HG03045 (cell line): Measurements from ENCODE around the gene NCR2.

Source experiments
- ATAC-seq: cut with Tn5 transposase; IDR thresholded peaks from one replicate; pipeline ENCODE4 v1.9.1; 2021; ENCODE audit warnings: mild to moderate bottlenecking, moderate library complexity; ENCODE audit not compliant: unreplicated experiment

NCR2 gene

GRCh38 chr6:41392246-41392645, 56.8 kb downstream of the NCR2 start:
- no peak for ATAC-seq

DNA sequence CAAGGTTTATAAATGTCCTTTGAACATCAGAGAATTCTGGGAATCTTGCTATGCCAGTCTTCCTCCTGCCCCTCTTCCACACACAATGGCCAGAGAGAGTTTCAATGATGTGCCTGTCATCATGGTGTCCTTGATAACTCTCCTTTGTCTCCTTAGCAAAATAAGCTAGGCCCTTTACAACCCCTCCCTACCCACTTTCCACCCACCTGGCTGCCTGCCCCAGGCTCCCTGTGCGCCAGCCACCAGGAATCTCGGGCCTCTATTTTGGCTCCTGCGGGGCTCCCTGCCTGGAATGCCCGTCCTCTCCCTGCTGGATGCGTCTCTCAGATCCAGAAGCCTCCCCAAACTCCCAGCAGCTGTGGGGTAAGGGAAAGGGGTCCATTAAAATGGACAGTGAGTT, 60.9 kb downstream of the NCR2 start:
- ATAC-seq = no peak

- ATAC-seq = no peak
Measured at GRCh38 chr6:41399424-41399823, 64.0 kb downstream of the NCR2 start.
